ENCODE results near the gene NFILZ. TPM values are rescaled to one million over a fixed set of nuclear protein-coding genes. Genes with fewer than 3 reads are reported as not detected.
A peak's percentile ranks its signal among the peaks of the same experiment; 100 is the strongest.
"Not testable (repeated sequence)": the region's sequence is repeated elsewhere in the genome, so short reads cannot be mapped to it uniquely, and the experiment has no call there.

NFILZ gene
- total RNA-seq, 2 experiments from 2014 or later = not detected

- CTCF ChIA-PET = interaction anchor here (0.5 to 1.7 kb wide), 7 partner anchors 10 to 135 kb away, joined by 3 to 5 read pairs (median 4); no protein-coding TSS in a partner anchor
- H3K4me3 Mint-ChIP-seq = no peak overlapping the region
- H3K36me3 Mint-ChIP-seq (ENCODE audit: low read depth) = no peaks in the 10 kb centered on the region
- H3K9me3 Mint-ChIP-seq = no peaks in the 10 kb centered on the region
- POLR2A ChIA-PET = no interaction called here
- H3K27ac Mint-ChIP-seq = no peak overlapping the region
- peaks cover 10% of the 10 kb centered on the region for H3K4me1 Mint-ChIP-seq
- peak; percentile 72 for DNase-seq
- H3K27me3 Mint-ChIP-seq = peaks cover 6% of the 10 kb centered on the region
These were observed 14.4 kb upstream of the NFILZ start for GRCh38 chr19:8615813-8616596.

GRCh38 chr19:8616861-8617260 lies 13.6 kb upstream of the NFILZ start:
- Mint-ChIP-seq H3K4me1 (peaks cover 6% of the 10 kb centered on the region), H3K9me3 (no peaks in the 10 kb centered on the region), H3K27ac (no peak overlapping the region), H3K27me3 (peaks cover 6% of the 10 kb centered on the region), H3K36me3 (ENCODE audit: low read depth) (no peaks in the 10 kb centered on the region), H3K4me3 (no peak overlapping the region)
- ChIA-PET CTCF (interaction anchor here (1.2 kb wide), 1 partner anchor 77 kb away, joined by 4 read pairs; no protein-coding TSS in a partner anchor), POLR2A (no interaction called here)
- DNase-seq = no peak

- CTCF ChIA-PET; POLR2A ChIA-PET; H3K27ac Mint-ChIP-seq; H3K36me3 Mint-ChIP-seq (ENCODE audit: low read depth); H3K9me3 Mint-ChIP-seq; H3K27me3 Mint-ChIP-seq; DNase-seq; H3K4me1 Mint-ChIP-seq; H3K4me3 Mint-ChIP-seq: not testable (repeated sequence)
These were observed 13.1 kb upstream of the NFILZ start for GRCh38 chr19:8617325-8617724.

- no peak overlapping the region for H3K27ac Mint-ChIP-seq
These were observed 12.4 kb upstream of the NFILZ start for GRCh38 chr19:8617984-8618383.

GRCh38 chr19:8618751-8619150 lies 11.7 kb upstream of the NFILZ start:
- Mint-ChIP-seq H3K4me1 (peaks cover 2% of the 10 kb centered on the region), H3K36me3 (ENCODE audit: low read depth) (no peaks in the 10 kb centered on the region), H3K4me3 (no peak overlapping the region), H3K27ac (no peak overlapping the region), H3K9me3 (no peaks in the 10 kb centered on the region), H3K27me3 (peaks cover 6% of the 10 kb centered on the region)
- DNase-seq = no peak
- ChIA-PET POLR2A (no interaction called here), CTCF (interaction anchor here (0.6 kb wide), 1 partner anchor 387 kb away, joined by 6 read pairs; no protein-coding TSS in a partner anchor)

More at GRCh38 chr19:8617984-8618383, 12.4 kb upstream of the NFILZ start:
- ChIA-PET POLR2A (no interaction called here), CTCF (interaction anchor here (0.7 kb wide), 1 partner anchor 810 kb away, joined by 4 read pairs; no protein-coding TSS in a partner anchor)
- Mint-ChIP-seq H3K27me3 (peaks cover 6% of the 10 kb centered on the region), H3K4me1 (peaks cover 2% of the 10 kb centered on the region), H3K4me3 (no peak overlapping the region), H3K9me3 (no peaks in the 10 kb centered on the region), H3K36me3 (ENCODE audit: low read depth) (no peaks in the 10 kb centered on the region)
- DNase-seq = no peak

- H3K4me3 Mint-ChIP-seq; CTCF ChIA-PET; DNase-seq; H3K27me3 Mint-ChIP-seq; H3K4me1 Mint-ChIP-seq; H3K9me3 Mint-ChIP-seq; H3K27ac Mint-ChIP-seq; POLR2A ChIA-PET; H3K36me3 Mint-ChIP-seq (ENCODE audit: low read depth): not testable (repeated sequence)
These were observed 7.5 kb upstream of the NFILZ start for GRCh38 chr19:8622886-8623285.

- Mint-ChIP-seq H3K9me3 (no peaks in the 10 kb centered on the region), H3K36me3 (ENCODE audit: low read depth) (no peaks in the 10 kb centered on the region), H3K4me3 (no peak overlapping the region), H3K27me3 (no peaks in the 10 kb centered on the region), H3K4me1 (no peaks in the 10 kb centered on the region), H3K27ac (no peak overlapping the region)
- DNase-seq = no peak
- CTCF ChIA-PET = interaction anchor here (0.7 kb wide), 1 partner anchor 272 kb away, joined by 3 read pairs; no protein-coding TSS in a partner anchor
- POLR2A ChIA-PET = no interaction called here
These were observed 3.6 kb upstream of the NFILZ start for GRCh38 chr19:8626842-8627241.

- POLR2A ChIA-PET = no interaction called here
- no peaks in the 10 kb centered on the region for H3K4me1 Mint-ChIP-seq
- H3K27me3 Mint-ChIP-seq = no peaks in the 10 kb centered on the region
- no peaks in the 10 kb centered on the region for H3K9me3 Mint-ChIP-seq
- DNase-seq = no peak
- no peaks in the 10 kb centered on the region for H3K36me3 Mint-ChIP-seq (ENCODE audit: low read depth)
- H3K27ac Mint-ChIP-seq = no peak overlapping the region
- H3K4me3 Mint-ChIP-seq = no peak overlapping the region
- CTCF ChIA-PET = no interaction called here
These were observed 1.2 kb upstream of the NFILZ start for GRCh38 chr19:8629184-8629583.

GRCh38 chr19:8630796-8631424 lies 477 bp downstream of the NFILZ start:
- Mint-ChIP-seq H3K9me3 (no peaks in the 10 kb centered on the region), H3K27me3 (no peaks in the 10 kb centered on the region), H3K36me3 (ENCODE audit: low read depth) (no peaks in the 10 kb centered on the region), H3K27ac (peak overlapping the region; percentile 20), H3K4me3 (no peak overlapping the region), H3K4me1 (no peaks in the 10 kb centered on the region)
- CTCF ChIA-PET = interaction anchor here (1.0 kb wide), 1 partner anchor 14 kb away, joined by 3 read pairs; no protein-coding TSS in a partner anchor
- no peak for DNase-seq
- POLR2A ChIA-PET = no interaction called here

GRCh38 chr19:8631425-8631819 lies 989 bp downstream of the NFILZ start:
- CTCF ChIA-PET = interaction anchor here (1.0 kb wide), 1 partner anchor 13 kb away, joined by 3 read pairs; no protein-coding TSS in a partner anchor
- Mint-ChIP-seq H3K27me3 (no peaks in the 10 kb centered on the region), H3K4me1 (no peaks in the 10 kb centered on the region)

GRCh38 chr19:8635422-8635821 lies 5.0 kb downstream of the NFILZ start:
- no peak for DNase-seq
- Mint-ChIP-seq H3K36me3 (ENCODE audit: low read depth) (no peaks in the 10 kb centered on the region), H3K4me3 (no peak overlapping the region), H3K4me1 (peaks cover 5% of the 10 kb centered on the region), H3K9me3 (no peaks in the 10 kb centered on the region), H3K27ac (no peak overlapping the region), H3K27me3 (peaks cover 15% of the 10 kb centered on the region)
- ChIA-PET POLR2A (no interaction called here), CTCF (no interaction called here)

More at GRCh38 chr19:8631425-8631819, 989 bp downstream of the NFILZ start:
- Mint-ChIP-seq H3K9me3 (no peaks in the 10 kb centered on the region), H3K27ac (no peak overlapping the region), H3K36me3 (ENCODE audit: low read depth) (no peaks in the 10 kb centered on the region), H3K4me3 (no peak overlapping the region)
- no peak for DNase-seq
- POLR2A ChIA-PET = no interaction called here

- H3K4me3 Mint-ChIP-seq; H3K27ac Mint-ChIP-seq; H3K9me3 Mint-ChIP-seq; DNase-seq; POLR2A ChIA-PET; H3K36me3 Mint-ChIP-seq (ENCODE audit: low read depth); H3K4me1 Mint-ChIP-seq: not testable (repeated sequence)
- CTCF ChIA-PET = interaction anchor here (0.6 kb wide), 1 partner anchor 15 kb away, joined by 3 read pairs; no protein-coding TSS in a partner anchor
- peaks cover 25% of the 10 kb centered on the region for H3K27me3 Mint-ChIP-seq
These were observed 6.6 kb downstream of the NFILZ start for GRCh38 chr19:8637070-8637469.

- Mint-ChIP-seq H3K4me1 (peaks cover 5% of the 10 kb centered on the region), H3K4me3 (no peak overlapping the region), H3K27ac (no peak overlapping the region), H3K9me3 (peaks cover 7% of the 10 kb centered on the region), H3K27me3 (peaks cover 25% of the 10 kb centered on the region), H3K36me3 (ENCODE audit: low read depth) (no peaks in the 10 kb centered on the region)
- CTCF ChIA-PET = no interaction called here
- POLR2A ChIA-PET = no interaction called here
- no peak for DNase-seq
These were observed 7.7 kb downstream of the NFILZ start for GRCh38 chr19:8638078-8638619.
